Prostate gland (tissue), 2 donors: ENCODE results near the gene SLC35F3. TPM values are rescaled to one million over a fixed set of nuclear protein-coding genes. Genes with fewer than 3 reads are reported as not detected.

Experiments
- DNase-seq: peaks from one replicate; pipeline ENCODE4 v3.0.0-alpha.2; 2019; ENCODE audit warnings: low spot score
- H3K27ac ChIP-seq, 2 donors: fragments of 200-600 bp; sonication (generic); 2 replicates each; pipeline ENCODE4 v1.5.1; 2017 to 2019
- H3K27me3 ChIP-seq: fragments of 200-600 bp; sonication (generic); replicated peaks from 2 replicates; pipeline ENCODE4 v1.5.1; 2019; ENCODE audit not compliant: insufficient read depth
- H3K36me3 ChIP-seq, 2 donors: fragments of 200-600 bp; sonication (generic); 1 replicate in 1 of 2; 2 replicates in 1 of 2; pipeline versions ENCODE4 v1.5.1 to v1.8.1; 2017 to 2019
- H3K4me1 ChIP-seq: fragments of 200-600 bp; sonication (generic); replicated peaks from 2 replicates; pipeline ENCODE4 v1.5.1; 2019
- H3K4me3 ChIP-seq, 2 donors: fragments of 200-600 bp; sonication (generic); 2 replicates each; pipeline ENCODE4 v1.5.1; 2017 to 2019
- H3K9me3 ChIP-seq: fragments of 200-600 bp; sonication (generic); 2 replicates; pipeline ENCODE4 v1.5.1; 2017
- CTCF ChIP-seq, 4 experiments: fragments of 200-600 bp in 2 of 4; fragments of 450-650 bp in 2 of 4; sonication (generic) in 2 of 4; IDR thresholded peaks; 1 replicate in 3 of 4; 2 replicates in 1 of 4; pipeline ENCODE4 v1.5.1; 2016 to 2019; ENCODE audit warnings: antibody characterized with exemption in 4 of 4, mild to moderate bottlenecking in 2 of 4, moderate library complexity in 2 of 4
- POLR2A ChIP-seq: fragments of 450-650 bp; IDR thresholded peaks from one replicate; pipeline ENCODE4 v1.6.1; 2016; ENCODE audit warnings: antibody characterized with exemption, mild to moderate bottlenecking
- POLR2AphosphoS5 ChIP-seq: sonication (generic); formaldehyde crosslinking; IDR thresholded peaks from one replicate; pipeline ENCODE4 v1.6.1; 2017; ENCODE audit warnings: antibody characterized with exemption
- WGBS: methylation state at CpG from one replicate; pipeline ENCODE4 v1.1.5; 2018; 5-methylcytosine and 5-hydroxymethylcytosine counted together
- intact Hi-C: fragments of 100-400 bp; cut with DNase I; formaldehyde crosslinking; loops from one replicate; pipeline ENCODE4 v1.14.2; 2022
- total RNA-seq, 2 donors: library from RNA; depleted of rRNA; stranded (reverse); fragments of >200 nt; gene quantifications; one replicate each; pipeline ENCODE4 v1.1.0, GENCODE V29; 2016

SLC35F3 gene
- total RNA-seq, 2 donors from 2014 or later = 0.34 to 0.64 TPM

GRCh38 chr1:234272656-234273312, 368.3 kb downstream of the SLC35F3 start:
- WGBS = 75% methylated on average over 9 of the region's 9 CpGs
- Histone ChIP-seq H3K4me1 (no peaks in the 10 kb centered on the region), H3K9me3 (no peaks in the 10 kb centered on the region), H3K27ac (no peak overlapping the region), H3K4me3 (no peak overlapping the region), H3K27me3 (no peaks in the 10 kb centered on the region), H3K36me3 (no peaks in the 10 kb centered on the region)
- TF ChIP-seq POLR2AphosphoS5 (no peak), POLR2A (no peak), CTCF (IDR thresholded peaks at IDR 0.05) (no peak)
- DNase-seq = no peak
- intact Hi-C loops = no loop called here

- WGBS = 84% methylated on average over 6 of the region's 6 CpGs
- Histone ChIP-seq H3K4me1 (no peaks in the 10 kb centered on the region), H3K4me3 (no peak overlapping the region), H3K9me3 (no peaks in the 10 kb centered on the region), H3K36me3 (no peaks in the 10 kb centered on the region), H3K27ac (no peak overlapping the region), H3K27me3 (no peaks in the 10 kb centered on the region)
- DNase-seq = no peak
- TF ChIP-seq POLR2A (no peak), POLR2AphosphoS5 (no peak), CTCF (IDR thresholded peaks at IDR 0.05) (no peak)
- intact Hi-C loops = no loop called here
These were observed 369.5 kb downstream of the SLC35F3 start for GRCh38 chr1:234273981-234274380.

GRCh38 chr1:234276151-234276788, 371.8 kb downstream of the SLC35F3 start:
- Histone ChIP-seq H3K9me3 (no peaks in the 10 kb centered on the region), H3K4me1 (no peaks in the 10 kb centered on the region), H3K36me3 (no peaks in the 10 kb centered on the region), H3K27ac (no peak overlapping the region), H3K4me3 (no peak overlapping the region), H3K27me3 (no peaks in the 10 kb centered on the region)
- intact Hi-C loops = no loop called here
- DNase-seq = peak; percentile 6
- TF ChIP-seq CTCF (IDR thresholded peaks at IDR 0.05) (no peak), POLR2A (no peak), POLR2AphosphoS5 (no peak)
- WGBS = 70% methylated on average over 7 of the region's 7 CpGs

GRCh38 chr1:234277161-234277868, 372.8 kb downstream of the SLC35F3 start:
- no peak for DNase-seq
- no peaks in the 10 kb centered on the region for H3K27me3 ChIP-seq
- no peaks in the 10 kb centered on the region for H3K4me1 ChIP-seq
- WGBS = 63% methylated on average over 8 of the region's 8 CpGs
- H3K9me3 ChIP-seq = no peaks in the 10 kb centered on the region
- TF ChIP-seq POLR2AphosphoS5 (no peak), POLR2A (no peak), CTCF (IDR thresholded peaks at IDR 0.05) (no peak)
- intact Hi-C loops = no loop called here
- no peaks in the 10 kb centered on the region for H3K36me3 ChIP-seq
- H3K27ac ChIP-seq = no peak overlapping the region
- no peak overlapping the region for H3K4me3 ChIP-seq
